ENCODE results near the gene KIAA0513.

DNA sequence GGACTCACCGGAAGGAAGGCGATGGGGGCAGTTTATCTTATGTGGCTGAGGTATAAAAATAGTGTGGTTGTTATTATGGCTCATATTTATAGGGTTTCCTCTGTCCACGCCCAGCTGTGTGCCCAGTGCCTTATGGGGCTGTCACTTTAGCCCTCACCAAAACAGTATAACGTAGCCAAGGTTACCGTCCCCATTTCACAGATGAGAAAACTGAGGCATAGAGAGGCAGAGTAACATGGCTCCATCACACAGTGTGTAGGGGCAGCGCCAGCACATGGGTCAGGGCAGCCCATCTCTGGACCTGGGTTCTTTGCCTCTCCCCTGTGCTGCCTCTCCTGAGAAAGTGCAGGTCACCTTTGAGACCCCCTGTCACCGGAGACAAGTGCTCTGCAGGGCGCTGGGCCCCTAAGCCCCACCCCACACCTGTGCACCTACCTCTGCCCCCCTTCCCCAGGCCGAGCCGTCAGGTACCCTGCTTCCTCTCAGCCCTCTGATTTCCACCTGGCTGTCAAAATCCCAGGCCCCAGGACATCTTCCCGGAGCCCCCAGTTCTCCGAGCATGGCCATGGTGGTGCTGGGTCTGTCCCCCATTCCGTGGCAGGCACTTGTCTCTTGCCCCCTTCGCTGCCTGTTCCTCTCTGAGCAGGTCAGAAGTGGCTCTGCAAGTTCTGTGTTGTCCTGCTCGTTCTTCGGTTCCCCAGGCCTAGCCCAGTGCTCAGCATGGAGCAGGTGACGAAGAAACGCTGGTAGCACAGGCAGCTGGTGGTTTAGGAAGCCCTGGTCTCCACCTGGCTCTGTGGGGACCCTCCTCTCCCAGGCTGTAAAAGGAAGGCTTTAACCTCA, 7.2 kb downstream of the KIAA0513 start:
- TF ChIP-seq POLR2A (IDR thresholded peaks at IDR 0.05; ENCODE audit: low read depth, low read length) (no peak), POLR2AphosphoS5 (IDR thresholded peaks at IDR 0.05; ENCODE audit: low read depth, low read length) (no peak), TAF1 (IDR thresholded peaks at IDR 0.05; ENCODE audit: low read depth, low read length) (no peak), SPI1 (IDR thresholded peaks at IDR 0.05; ENCODE audit: low read depth, low read length) (no peak), POU2F2 (IDR thresholded peaks at IDR 0.05; ENCODE audit: low read depth, low read length) (no peak), PAX5 (IDR thresholded peaks at IDR 0.05; ENCODE audit: insufficient read depth, low read length, severe bottlenecking) (no peak)
